Mucosa of descending colon (tissue), 3 donors: ENCODE measurements around the gene TBX19. TPM values are rescaled to one million over a fixed set of nuclear protein-coding genes. Genes with fewer than 3 reads are reported as not detected.

ENCODE experiments used
- ATAC-seq: fragments of 200-7000 bp; cut with Tn5 transposase; one replicate; pipeline ENCODE4 v1.9.1; 2020; ENCODE audit warnings: mild to moderate bottlenecking, moderate library complexity
- DNase-seq, 3 donors: peaks; one replicate each; pipeline ENCODE4 v3.0.0-alpha.2; 2020
- H3K36me3 ChIP-seq: fragments of 200-600 bp; one replicate; pipeline ENCODE4 v1.8.0; 2021; ENCODE audit warnings: low read depth, mild to moderate bottlenecking
- H3K4me1 ChIP-seq: fragments of 200-600 bp; one replicate; pipeline ENCODE4 v1.8.0; 2021; ENCODE audit warnings: low read depth, mild to moderate bottlenecking
- H3K4me3 ChIP-seq: fragments of 200-600 bp; one replicate; pipeline ENCODE4 v1.8.0; 2021; ENCODE audit warnings: mild to moderate bottlenecking
- H3K9me3 ChIP-seq: fragments of 200-600 bp; one replicate; pipeline ENCODE4 v1.8.0; 2021; ENCODE audit warnings: mild to moderate bottlenecking
- intact Hi-C, 2 donors: fragments of 100-400 bp; cut with DNase I in 1 of 2; cut with micrococcal nuclease in 1 of 2; formaldehyde crosslinking; loops; one replicate each; pipeline versions ENCODE4 v1.11.0 to v1.11.1; 2022; cut with DNase I, micrococcal nuclease
- total RNA-seq, 3 donors: library from RNA; stranded (reverse); fragmentation: NEBNext Ultra II Directional in 2 of 3; extraction: Animal tissue kit (Norgen Biotek cat#: 25700) in 2 of 3; gene quantifications; one replicate each; pipeline versions ENCODE4 v1.2.1 to v1.2.4, GENCODE V29; 2021 to 2023
- TF ChIP-seq, protein P1 (sequence below): fragments of 200-600 bp; IDR thresholded peaks from one replicate; pipeline ENCODE4 v1.8.0; 2022; ENCODE audit warnings: antibody characterized with exemption, mild to moderate bottlenecking
- donor health status: DM: no; HTN: no; CAD: no; lungs with moderate emphysema.
- donor health status: DM: no; HTN: no; CAD: no.
- donor health status: DM: no; HTN: yes; CAD: no.

Gene TBX19
- total RNA-seq, 3 donors from 2014 or later = 1.1 to 2.6 (median 2.3) TPM

DNA sequence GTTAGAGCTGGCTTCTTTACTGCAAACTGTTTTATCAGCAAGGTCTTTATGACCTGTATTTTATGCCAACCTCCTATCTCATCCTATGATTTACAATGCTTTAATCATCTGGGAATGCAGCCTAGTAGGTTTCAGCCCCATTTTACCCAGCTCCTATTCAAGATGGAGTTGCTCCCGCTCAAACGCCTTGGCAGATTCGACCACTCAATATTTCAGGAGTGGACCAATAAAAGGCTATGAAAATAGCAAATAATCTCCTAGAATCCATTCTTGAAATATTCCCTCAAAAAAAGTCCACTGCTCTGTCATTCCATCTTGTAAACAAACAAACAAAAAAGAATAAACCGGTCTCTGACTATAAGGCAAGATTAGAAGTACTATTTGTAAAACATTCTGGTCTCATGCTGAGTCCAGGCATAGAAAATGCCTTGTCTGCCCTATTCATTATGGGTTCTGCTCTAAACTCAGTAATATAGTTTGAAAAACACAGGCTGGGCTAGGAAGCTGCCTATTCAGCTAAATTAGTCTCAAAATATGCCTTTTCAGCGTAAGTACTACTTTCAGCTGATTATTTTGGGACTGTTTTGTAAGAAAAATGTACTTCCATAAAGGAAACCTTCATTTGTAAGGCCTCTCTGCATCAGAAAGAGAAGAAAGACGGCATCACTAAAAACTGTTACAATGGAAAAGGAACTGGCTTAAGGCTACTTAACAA is 53.0 kb downstream of the TBX19 start:
- TF ChIP-seq, protein P1, sequence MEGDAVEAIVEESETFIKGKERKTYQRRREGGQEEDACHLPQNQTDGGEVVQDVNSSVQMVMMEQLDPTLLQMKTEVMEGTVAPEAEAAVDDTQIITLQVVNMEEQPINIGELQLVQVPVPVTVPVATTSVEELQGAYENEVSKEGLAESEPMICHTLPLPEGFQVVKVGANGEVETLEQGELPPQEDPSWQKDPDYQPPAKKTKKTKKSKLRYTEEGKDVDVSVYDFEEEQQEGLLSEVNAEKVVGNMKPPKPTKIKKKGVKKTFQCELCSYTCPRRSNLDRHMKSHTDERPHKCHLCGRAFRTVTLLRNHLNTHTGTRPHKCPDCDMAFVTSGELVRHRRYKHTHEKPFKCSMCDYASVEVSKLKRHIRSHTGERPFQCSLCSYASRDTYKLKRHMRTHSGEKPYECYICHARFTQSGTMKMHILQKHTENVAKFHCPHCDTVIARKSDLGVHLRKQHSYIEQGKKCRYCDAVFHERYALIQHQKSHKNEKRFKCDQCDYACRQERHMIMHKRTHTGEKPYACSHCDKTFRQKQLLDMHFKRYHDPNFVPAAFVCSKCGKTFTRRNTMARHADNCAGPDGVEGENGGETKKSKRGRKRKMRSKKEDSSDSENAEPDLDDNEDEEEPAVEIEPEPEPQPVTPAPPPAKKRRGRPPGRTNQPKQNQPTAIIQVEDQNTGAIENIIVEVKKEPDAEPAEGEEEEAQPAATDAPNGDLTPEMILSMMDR = no peak
- H3K4me1 ChIP-seq = no peaks in the 10 kb centered on the region
- H3K4me3 ChIP-seq = no peak overlapping the region
- intact Hi-C loops = no loop called here
- no peaks in the 10 kb centered on the region for H3K36me3 ChIP-seq
- DNase-seq (no peak), ATAC-seq (no peak)
- H3K9me3 ChIP-seq = no peaks in the 10 kb centered on the region

DNA sequence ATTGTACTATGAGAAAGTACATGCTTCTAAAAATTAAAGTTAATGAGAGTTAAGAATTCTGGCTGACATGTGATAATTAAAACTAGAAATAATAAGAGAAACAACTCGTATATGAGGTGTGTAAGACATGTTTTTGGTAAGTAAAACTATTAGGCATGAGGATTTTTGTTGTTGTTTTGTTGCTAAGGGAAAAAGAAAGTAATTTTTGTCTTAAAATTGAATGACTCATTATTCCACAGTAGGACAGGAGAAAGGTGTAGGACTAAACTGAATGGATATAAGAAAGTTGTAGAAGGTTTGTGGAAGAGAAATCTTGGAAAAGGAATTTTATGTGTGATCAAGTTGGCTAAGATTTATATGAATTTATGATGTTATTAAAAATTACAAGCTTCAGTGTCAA is 54.8 kb downstream of the TBX19 start:
- H3K4me3 ChIP-seq = no peak overlapping the region
- ATAC-seq = no peak
- no peaks in the 10 kb centered on the region for H3K9me3 ChIP-seq
- no peak for DNase-seq
- TF ChIP-seq, protein P1 = no peak
- no peaks in the 10 kb centered on the region for H3K36me3 ChIP-seq
- no peaks in the 10 kb centered on the region for H3K4me1 ChIP-seq
- intact Hi-C loops = no loop called here

DNA sequence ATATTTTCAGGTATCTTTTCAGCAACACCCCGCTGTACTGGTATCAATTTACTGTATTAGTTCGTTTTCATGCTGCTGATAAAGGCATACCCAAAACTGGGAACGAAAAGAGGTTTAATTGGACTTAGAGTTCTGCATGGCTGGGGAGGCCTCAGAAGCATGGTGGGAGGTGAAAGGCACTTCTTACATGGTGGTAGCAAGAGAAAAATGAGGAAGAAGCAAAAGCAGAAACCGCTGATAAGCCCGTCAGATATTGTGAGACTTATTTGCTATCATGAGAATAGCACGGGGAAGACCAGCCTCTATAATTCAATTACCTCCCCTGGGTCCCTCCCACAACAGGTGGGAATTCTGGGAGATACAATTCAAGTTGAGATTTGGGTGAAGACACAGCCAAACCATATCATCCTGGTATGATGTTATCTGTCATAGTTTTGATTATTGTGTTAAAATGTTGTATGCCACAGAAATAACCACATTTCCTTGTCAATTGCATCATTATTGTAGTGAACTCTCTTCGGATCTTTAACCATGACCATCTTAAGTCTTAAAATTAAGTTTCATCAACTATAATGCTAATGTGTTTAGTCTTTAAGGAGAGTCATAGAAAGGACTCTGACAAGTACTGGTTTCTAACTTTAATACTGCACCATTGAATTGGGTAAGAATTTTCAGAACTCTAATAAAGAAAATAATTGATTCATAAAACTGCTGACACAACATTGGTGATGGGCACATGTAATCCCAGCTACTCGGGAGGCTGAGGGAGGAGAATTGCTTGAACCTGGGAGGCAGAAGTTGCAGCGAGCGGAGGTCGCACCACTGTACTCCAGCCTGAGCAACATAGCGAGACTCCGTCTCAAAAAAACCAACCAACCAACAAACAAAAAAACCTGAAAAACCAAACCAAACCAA is 58.2 kb downstream of the TBX19 start:
- Histone ChIP-seq H3K36me3 (no peaks in the 10 kb centered on the region), H3K4me3 (no peak overlapping the region), H3K9me3 (no peaks in the 10 kb centered on the region), H3K4me1 (peaks cover 6% of the 10 kb centered on the region)
- ATAC-seq = no peak
- intact Hi-C loops = no loop called here
- TF ChIP-seq, protein P1 = no peak
- no peak for DNase-seq

DNA sequence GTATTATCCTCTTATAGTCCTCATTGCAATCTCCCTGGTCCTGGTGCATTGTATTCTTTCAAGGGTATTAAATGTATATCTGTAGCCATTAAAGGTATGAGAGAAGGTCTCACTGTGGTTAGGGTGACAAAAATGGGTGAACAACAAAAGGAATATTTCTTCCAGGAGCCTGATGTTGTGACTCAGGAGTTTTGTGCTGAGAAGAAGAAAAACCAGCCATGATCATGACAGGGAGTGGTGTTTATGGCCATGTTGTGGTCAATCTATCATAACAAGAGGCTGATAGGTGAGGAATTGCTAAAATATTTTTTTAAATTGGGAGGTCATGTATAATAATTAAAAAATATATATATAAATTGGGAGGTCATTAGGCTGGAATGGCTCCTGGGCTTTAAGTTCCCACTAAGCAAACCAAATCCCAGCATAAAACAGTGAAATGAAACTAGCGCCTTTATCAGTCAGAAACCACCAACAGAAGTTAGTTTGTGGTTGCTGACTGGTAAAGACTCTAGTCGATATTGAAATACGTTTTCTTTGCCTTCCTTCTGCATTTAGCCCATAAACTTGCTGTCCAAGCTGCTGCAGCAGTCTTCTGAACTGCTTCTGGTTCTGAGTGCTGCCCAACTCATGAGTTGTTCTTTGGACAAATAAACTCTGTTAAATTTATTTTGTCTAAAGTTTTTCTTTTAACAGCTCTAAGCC is 60.3 kb downstream of the TBX19 start:
- intact Hi-C loops = loop anchor here in 1 of 2 donors (10.0 kb wide), 2 partner anchors 234 to 1004 kb away; partner anchors contain the start of gene XCL1
- ATAC-seq (no peak), DNase-seq (no peak)
- Histone ChIP-seq H3K4me3 (no peak overlapping the region), H3K36me3 (no peaks in the 10 kb centered on the region), H3K4me1 (peaks cover 6% of the 10 kb centered on the region), H3K9me3 (no peaks in the 10 kb centered on the region)
- TF ChIP-seq, protein P1 = no peak

DNA sequence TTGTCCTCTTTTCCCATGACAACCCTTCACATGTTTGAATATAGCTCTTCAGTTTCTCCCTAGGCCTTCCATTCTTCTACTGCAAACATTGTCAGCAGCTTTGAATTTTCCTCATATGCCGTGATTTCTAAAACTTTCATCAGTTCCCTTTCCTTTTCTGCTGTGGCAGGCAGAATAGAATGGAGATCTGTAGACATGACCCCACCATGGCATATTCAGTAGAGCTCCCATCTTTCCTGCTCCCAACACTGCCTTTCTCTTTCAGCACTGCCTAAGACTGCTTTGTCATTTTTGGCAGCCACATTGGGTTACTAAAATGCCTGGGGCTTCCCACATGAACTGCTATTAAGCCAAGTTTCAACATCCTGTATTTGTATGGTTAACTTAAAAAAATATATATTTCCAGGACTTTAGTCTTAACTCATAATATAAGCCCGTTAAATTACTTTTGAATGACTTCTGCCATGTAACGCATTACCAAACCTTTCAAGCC is 60.9 kb downstream of the TBX19 start:
- TF ChIP-seq, protein P1 = no peak
- no peak for DNase-seq
- no peak overlapping the region for H3K4me3 ChIP-seq
- intact Hi-C loops = loop anchor here in 1 of 2 donors (10.0 kb wide), 2 partner anchors 233 to 1003 kb away; partner anchors contain the start of gene XCL1
- no peaks in the 10 kb centered on the region for H3K9me3 ChIP-seq
- peaks cover 6% of the 10 kb centered on the region for H3K4me1 ChIP-seq
- no peak for ATAC-seq
- H3K36me3 ChIP-seq = no peaks in the 10 kb centered on the region
